AG04449 (cell line): ENCODE data around the gene RHOV.

Source experiments
- CTCF ChIA-PET: fragments of 350-600 bp; formaldehyde crosslinking; extraction: SDS; loops from one replicate; lab custom pipeline; 2021; ENCODE audit warnings: antibody characterized with exemption; lab: Yijun Ruan, JAX
- POLR2A ChIA-PET: fragments of 400-600, 350-600 bp; formaldehyde crosslinking; extraction: SDS; loops from one replicate; lab custom pipeline; 2020; ENCODE audit warnings: antibody characterized with exemption, inconsistent platforms; lab: Yijun Ruan, JAX
- DNase-seq: peaks from one replicate; pipeline ENCODE4 v3.0.0-alpha.2; 2010; ENCODE audit warnings: low read depth, low spot score
- H3K4me3 ChIP-seq: 2 replicates; pipeline ENCODE4 v1.5.1; 2011; ENCODE audit warnings: low read depth, mild to moderate bottlenecking, control low read depth, low read length
- CTCF ChIP-seq: IDR thresholded peaks from one replicate; pipeline ENCODE4 v1.5.1; 2011; ENCODE audit warnings: mild to moderate bottlenecking, moderate library complexity, low read length, control low read depth, inconsistent platforms; ENCODE audit not compliant: insufficient read depth; ENCODE audit errors: missing control alignments

RHOV gene

GRCh38 chr15:40830884-40831283 lies 43.1 kb downstream of the RHOV start:
- POLR2A ChIA-PET = no interaction called here
- TF ChIP-seq CTCF = no peak
- CTCF ChIA-PET = interaction anchor here (1.1 to 1.6 kb wide), 3 partner anchors 12 to 29 kb away, joined by 3 to 6 read pairs (median 3); no protein-coding TSS in a partner anchor
- no peak for DNase-seq
- H3K4me3 ChIP-seq = no peak overlapping the region

- POLR2A ChIA-PET = no interaction called here
- no peak overlapping the region for H3K4me3 ChIP-seq
- TF ChIP-seq CTCF = no peak
Observed at GRCh38 chr15:40829115-40829514, 44.9 kb downstream of the RHOV start.

GRCh38 chr15:40828447-40829036 lies 45.5 kb downstream of the RHOV start, which contains the start of gene PPP1R14D:
Gene PPP1R14D (minus strand): TSS chr15:40828708. CDS start chr15:40828641, 67 bp downstream.
- TF ChIP-seq CTCF = no peak
- DNase-seq = no peak

More at GRCh38 chr15:40829115-40829514, 44.9 kb downstream of the RHOV start:
- CTCF ChIA-PET = interaction anchor here (1.0 to 3.3 kb wide), 4 partner anchors 11 to 113 kb away, joined by 3 to 15 read pairs (median 5); no protein-coding TSS in a partner anchor
- DNase-seq = no peak

GRCh38 chr15:40826423-40827075 lies 47.5 kb downstream of the RHOV start:
- ChIA-PET CTCF (interaction anchor here (3.3 kb wide), 1 partner anchor 32 kb away, joined by 15 read pairs; no protein-coding TSS in a partner anchor), POLR2A (no interaction called here)
- no peak overlapping the region for H3K4me3 ChIP-seq
- no peak for TF ChIP-seq CTCF
- DNase-seq = no peak

More at GRCh38 chr15:40828447-40829036, 45.5 kb downstream of the RHOV start, which contains the start of gene PPP1R14D:
- ChIA-PET CTCF (interaction anchor here (1.0 to 3.3 kb wide), 4 partner anchors 11 to 113 kb away, joined by 3 to 15 read pairs (median 5); no protein-coding TSS in a partner anchor), POLR2A (no interaction called here)
- no peak within 1 kb of the TSS for H3K4me3 ChIP-seq

GRCh38 chr15:40825661-40826422 lies 48.2 kb downstream of the RHOV start:
- POLR2A ChIA-PET = no interaction called here
- no peak for TF ChIP-seq CTCF
- no peak for DNase-seq
- H3K4me3 ChIP-seq = no peak overlapping the region
- CTCF ChIA-PET = interaction anchor here (1.4 to 3.3 kb wide), 2 partner anchors 33 kb away, joined by 3 to 15 read pairs; no protein-coding TSS in a partner anchor
